Astrocyte (in vitro differentiated cells and primary cell): ENCODE results near the gene SPATA32. TPM values are rescaled to one million over a fixed set of nuclear protein-coding genes. Genes with fewer than 3 reads are reported as not detected.

Experiments
- DNase-seq: peaks from one replicate; pipeline ENCODE4 v3.0.0-alpha.2; 2010; ENCODE audit warnings: low read depth
- FAIRE-seq: peaks from 2 replicates; lab custom pipeline; 2011; peaks lifted over from hg19 to GRCh38; lab: Jason Lieb, UNC
- H2AFZ ChIP-seq: 2 replicates; pipeline ENCODE4 v1.6.0; 2012; ENCODE audit warnings: low read depth, low read length, inconsistent platforms
- H3K27ac ChIP-seq: 2 replicates; pipeline ENCODE4 v1.5.1; 2011; ENCODE audit warnings: low read depth, low read length, inconsistent platforms
- H3K27me3 ChIP-seq: 2 replicates; pipeline ENCODE4 v1.6.0; 2011; ENCODE audit warnings: low read length, inconsistent platforms; ENCODE audit not compliant: insufficient read depth
- H3K36me3 ChIP-seq: 2 replicates; pipeline ENCODE4 v1.5.1; 2011; ENCODE audit warnings: low read length, inconsistent platforms; ENCODE audit not compliant: insufficient read depth
- H3K4me1 ChIP-seq: 2 replicates; pipeline ENCODE4 v1.5.1; 2011; ENCODE audit warnings: low read length, inconsistent platforms; ENCODE audit not compliant: insufficient read depth
- H3K4me2 ChIP-seq: 2 replicates; pipeline ENCODE4 v1.6.0; 2012; ENCODE audit warnings: low read length, inconsistent platforms
- H3K4me3 ChIP-seq: 2 replicates; pipeline ENCODE4 v1.5.1; 2011; ENCODE audit warnings: low read depth, mild to moderate bottlenecking, low read length, inconsistent platforms; ENCODE audit not compliant: insufficient read depth
- H3K79me2 ChIP-seq: 2 replicates; pipeline ENCODE4 v1.6.0; 2012; ENCODE audit warnings: mild to moderate bottlenecking, low read length, inconsistent platforms; ENCODE audit not compliant: insufficient read depth
- H3K9ac ChIP-seq: 2 replicates; pipeline ENCODE4 v1.6.0; 2012; ENCODE audit warnings: mild to moderate bottlenecking, low read length, inconsistent platforms
- H3K9me3 ChIP-seq: 2 replicates; pipeline ENCODE4 v1.5.1; 2012; ENCODE audit warnings: low read depth, mild to moderate bottlenecking, low read length, inconsistent platforms; ENCODE audit not compliant: insufficient read depth
- H4K20me1 ChIP-seq: 2 replicates; pipeline ENCODE4 v1.6.0; 2012; ENCODE audit warnings: low read length, inconsistent platforms; ENCODE audit not compliant: insufficient read depth
- H3K27ac Mint-ChIP-seq: one replicate; pipeline ENCODE4 v1.8.0; 2021; ENCODE audit warnings: mild to moderate bottlenecking, mixed read lengths; ENCODE audit not compliant: unreplicated experiment
- H3K27me3 Mint-ChIP-seq: one replicate; pipeline ENCODE4 v1.8.0; 2021; ENCODE audit warnings: low read depth, mixed read lengths; ENCODE audit not compliant: unreplicated experiment
- H3K36me3 Mint-ChIP-seq: one replicate; pipeline ENCODE4 v1.8.0; 2021; ENCODE audit warnings: low read depth, mixed read lengths; ENCODE audit not compliant: unreplicated experiment
- H3K4me1 Mint-ChIP-seq: one replicate; pipeline ENCODE4 v1.8.0; 2021; ENCODE audit warnings: low read depth, mixed read lengths; ENCODE audit not compliant: unreplicated experiment
- H3K4me3 Mint-ChIP-seq: one replicate; pipeline ENCODE4 v1.8.0; 2021; ENCODE audit warnings: mild to moderate bottlenecking, moderate library complexity, mixed read lengths; ENCODE audit not compliant: unreplicated experiment
- H3K9me3 Mint-ChIP-seq: one replicate; pipeline ENCODE4 v1.8.0; 2021; ENCODE audit warnings: mild to moderate bottlenecking, mixed read lengths; ENCODE audit not compliant: unreplicated experiment
- CTCF ChIP-seq: IDR thresholded peaks from 2 replicates; pipeline ENCODE4 v1.5.1; 2011; ENCODE audit warnings: low read depth, mild to moderate bottlenecking, inconsistent platforms, low read length, moderate library complexity; ENCODE audit not compliant: insufficient read depth
- EZH2 ChIP-seq: IDR thresholded peaks from 2 replicates; pipeline ENCODE4 v1.6.1; 2012; ENCODE audit warnings: mild to moderate bottlenecking, low read length, inconsistent platforms; ENCODE audit not compliant: insufficient read depth
- total RNA-seq: library from RNA; stranded (reverse); gene quantifications from 2 replicates; pipeline ENCODE4 v1.2.1, GENCODE V29; 2021

Gene SPATA32
- total RNA-seq, 1 donor from 2014 or later: not detected

DNA sequence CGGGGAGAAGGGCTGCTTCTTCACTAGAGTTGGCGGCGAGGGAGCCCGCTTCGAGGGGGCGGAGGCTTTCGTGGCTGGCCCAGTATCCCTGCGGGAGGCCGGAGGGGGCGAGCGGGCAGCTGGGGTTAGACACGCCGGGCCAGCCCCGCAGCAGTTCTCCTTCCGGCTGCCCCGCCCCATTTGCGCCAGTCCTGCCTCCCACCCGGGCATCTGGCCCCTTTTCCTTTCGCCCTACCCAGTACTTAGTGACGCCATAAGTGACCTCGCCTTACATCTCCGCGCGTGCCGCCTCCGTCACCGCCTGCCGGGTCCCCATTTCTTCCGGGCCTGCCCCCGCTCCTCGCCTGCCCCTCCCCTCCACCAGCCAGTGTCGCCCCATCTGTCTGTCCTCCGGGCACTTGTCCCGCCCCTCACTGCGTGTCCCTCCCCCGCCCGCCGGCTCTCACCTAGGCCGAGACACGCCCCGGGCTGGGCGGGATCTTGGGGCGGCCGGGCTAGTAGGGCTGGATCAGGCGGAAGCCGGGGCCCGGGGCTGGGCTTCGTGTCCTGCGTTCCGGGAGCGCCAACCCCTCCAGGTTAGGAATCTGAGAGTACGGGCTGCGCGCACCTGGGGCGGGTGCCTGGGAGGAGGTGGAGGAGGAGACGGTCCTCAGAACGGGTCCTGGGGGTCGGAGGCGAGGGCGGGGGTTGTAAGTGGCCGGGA, 14.3 kb downstream of the SPATA32 start:
- H3K36me3 ChIP-seq: no peaks in the 10 kb centered on the region
- peak overlapping the region; percentile 76 for H2AFZ ChIP-seq
- H3K79me2 ChIP-seq: no peaks in the 10 kb centered on the region
- DNase-seq (peak; percentile 77), FAIRE-seq (no peak)
- peaks cover 3% of the 10 kb centered on the region for H3K4me1 Mint-ChIP-seq
- H3K27me3 Mint-ChIP-seq: peaks cover 14% of the 10 kb centered on the region
- H4K20me1 ChIP-seq: peaks cover 7% of the 10 kb centered on the region
- H3K36me3 Mint-ChIP-seq: peaks cover 3% of the 10 kb centered on the region
- peak overlapping the region; percentile 93 for H3K4me3 Mint-ChIP-seq
- no peaks in the 10 kb centered on the region for H3K9me3 Mint-ChIP-seq
- no peak overlapping the region for H3K27ac ChIP-seq
- peaks cover 5% of the 10 kb centered on the region for H3K4me1 ChIP-seq
- H3K27ac Mint-ChIP-seq: peak overlapping the region; percentile 87
- H3K9ac ChIP-seq: peak overlapping the region; percentile 60
- peaks cover 2% of the 10 kb centered on the region for H3K27me3 ChIP-seq
- TF ChIP-seq EZH2 (no peak), CTCF (no peak)
- no peaks in the 10 kb centered on the region for H3K9me3 ChIP-seq
- H3K4me2 ChIP-seq: peak overlapping the region; percentile 88
- peak overlapping the region; percentile 55 for H3K4me3 ChIP-seq

DNA sequence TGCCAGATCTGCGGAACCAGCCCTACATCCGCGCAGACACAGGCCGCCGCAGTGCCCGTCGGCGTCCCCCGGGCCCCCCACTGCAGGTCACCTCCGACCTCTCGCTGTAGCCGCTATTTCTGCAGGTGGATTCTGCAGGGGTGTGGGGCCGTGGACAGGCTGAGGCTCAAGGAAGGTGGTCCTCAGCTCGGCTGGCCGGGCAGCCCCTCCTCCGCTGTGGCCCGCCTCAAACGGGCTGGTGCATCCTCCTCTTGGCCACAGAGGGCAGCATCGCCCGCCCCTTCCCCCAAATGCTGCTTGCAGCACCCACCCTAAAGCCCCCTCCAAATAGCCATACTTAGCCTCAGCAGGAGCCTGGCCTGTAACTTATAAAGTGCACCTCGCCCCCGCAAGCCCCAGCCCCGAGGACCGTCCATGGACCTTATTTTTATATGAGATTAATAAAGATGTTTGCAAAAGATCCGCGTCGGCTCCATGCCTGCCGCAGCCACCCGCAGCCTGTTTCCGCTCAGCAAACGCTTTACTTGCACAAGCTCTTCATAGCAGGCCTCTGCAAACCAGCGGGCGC, 14.9 kb downstream of the SPATA32 start:
- no peaks in the 10 kb centered on the region for H3K79me2 ChIP-seq
- peaks cover 8% of the 10 kb centered on the region for H3K27me3 ChIP-seq
- peaks cover 3% of the 10 kb centered on the region for H3K36me3 Mint-ChIP-seq
- H3K9ac ChIP-seq: peak overlapping the region; percentile 32
- peaks cover 5% of the 10 kb centered on the region for H3K4me1 ChIP-seq
- H3K27ac ChIP-seq: no peak overlapping the region
- H3K27me3 Mint-ChIP-seq: peaks cover 17% of the 10 kb centered on the region
- H4K20me1 ChIP-seq: peaks cover 7% of the 10 kb centered on the region
- FAIRE-seq: no peak
- no peaks in the 10 kb centered on the region for H3K9me3 ChIP-seq
- peak overlapping the region; percentile 93 for H3K4me3 Mint-ChIP-seq
- H2AFZ ChIP-seq: peak overlapping the region; percentile 76
- H3K27ac Mint-ChIP-seq: no peak overlapping the region
- TF ChIP-seq EZH2 (no peak), CTCF (peak; percentile 22)
- peak overlapping the region; percentile 55 for H3K4me3 ChIP-seq
- peaks cover 3% of the 10 kb centered on the region for H3K4me1 Mint-ChIP-seq
- no peaks in the 10 kb centered on the region for H3K9me3 Mint-ChIP-seq
- DNase-seq: no peak
- H3K36me3 ChIP-seq: no peaks in the 10 kb centered on the region
- peak overlapping the region; percentile 88 for H3K4me2 ChIP-seq

DNA sequence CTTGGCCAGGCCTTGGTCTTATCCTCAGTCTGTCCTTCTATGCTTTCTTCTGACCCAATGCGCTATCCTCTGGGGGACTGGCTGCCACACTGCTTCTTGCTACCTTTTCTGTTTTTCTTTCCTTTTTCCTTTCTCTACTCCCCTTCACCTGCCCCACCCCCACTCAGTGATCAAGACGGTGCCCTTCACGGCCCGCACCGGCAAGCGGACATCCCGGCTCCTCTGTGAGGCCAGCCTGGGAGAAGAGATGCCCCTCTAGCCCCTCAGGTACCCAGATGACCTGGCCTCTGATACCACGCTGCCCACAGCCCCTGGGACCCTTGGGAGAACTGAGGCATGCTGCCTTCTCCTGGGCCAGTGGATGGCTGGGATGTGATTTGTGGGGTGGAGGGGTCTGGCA, 15.6 kb downstream of the SPATA32 start:
- H3K9me3 Mint-ChIP-seq: no peaks in the 10 kb centered on the region
- no peak for TF ChIP-seq CTCF
- no peak for TF ChIP-seq EZH2
- H3K4me2 ChIP-seq: peak overlapping the region; percentile 88
- H2AFZ ChIP-seq: no peak overlapping the region
- no peak overlapping the region for H3K27ac ChIP-seq
- no peak overlapping the region for H3K9ac ChIP-seq
- FAIRE-seq (no peak), DNase-seq (no peak)
- no peak overlapping the region for H3K4me3 ChIP-seq
- H3K27me3 ChIP-seq: peaks cover 10% of the 10 kb centered on the region
- peaks cover 3% of the 10 kb centered on the region for H3K36me3 Mint-ChIP-seq
- peak overlapping the region; percentile 93 for H3K4me3 Mint-ChIP-seq
- H3K27ac Mint-ChIP-seq: peak overlapping the region; percentile 34
- H3K36me3 ChIP-seq: no peaks in the 10 kb centered on the region
- H3K4me1 Mint-ChIP-seq: peaks cover 3% of the 10 kb centered on the region
- no peaks in the 10 kb centered on the region for H3K9me3 ChIP-seq
- peaks cover 7% of the 10 kb centered on the region for H3K4me1 ChIP-seq
- H3K79me2 ChIP-seq: no peaks in the 10 kb centered on the region
- H4K20me1 ChIP-seq: peaks cover 7% of the 10 kb centered on the region
- peaks cover 17% of the 10 kb centered on the region for H3K27me3 Mint-ChIP-seq
